K562 (cell line): ENCODE measurements around the gene YTHDC1. TPM values are rescaled to one million over a fixed set of nuclear protein-coding genes. Genes with fewer than 3 reads are reported as not detected.
A peak's percentile ranks its signal among the peaks of the same experiment; 100 is the strongest.

Source experiments
- ATAC-seq: fragments of 200-7000 bp; cut with Tn5 transposase; 3 replicates; pipeline ENCODE4 v1.9.1; 2020; ENCODE audit warnings: moderate library complexity
- BruUV-seq: library from RNA; stranded (reverse); fragments of 400-500 nt; replicated peaks from 2 replicates; lab custom pipeline; 2021; lab: Mats Ljungman, UMichigan
- CTCF ChIA-PET: fragments of 300-600 bp; formaldehyde crosslinking; extraction: SDS; loops from one replicate; lab custom pipeline; 2021; ENCODE audit warnings: low intra/inter-chr PET ratio; lab: Yijun Ruan, JAX
- POLR2A ChIA-PET: fragments of 300-600, 350-650 bp; sonication (Branson Sonifier 250); formaldehyde crosslinking; extraction: SDS; loops from one replicate; lab custom pipeline; 2021; ENCODE audit warnings: antibody characterized with exemption, inconsistent platforms; lab: Yijun Ruan, JAX
- DNase-seq, 4 experiments: peaks; one replicate each; pipeline versions ENCODE4 v3.0.0 to v3.0.0-alpha.2; 2011 to 2018; ENCODE audit warnings: low spot score in 3 of 4, mixed read lengths in 3 of 4; ENCODE audit errors: extremely low read depth in 1 of 4
- FAIRE-seq: peaks from 2 replicates; lab custom pipeline; 2011; peaks lifted over from hg19 to GRCh38; lab: Jason Lieb, UNC
- H2AFZ ChIP-seq: 2 replicates; pipeline ENCODE4 v1.6.0; 2011; ENCODE audit warnings: low read depth, low read length, control low read depth, inconsistent platforms
- H3K27ac ChIP-seq: fragments of 200-600 bp; 3 replicates; pipeline ENCODE4 v1.8.0; 2011; ENCODE audit warnings: low read depth, mild to moderate bottlenecking, control low read depth, inconsistent platforms, low read length, moderate library complexity, mixed read lengths; ENCODE audit errors: extremely low read depth
- H3K27me3 ChIP-seq, 2 experiments: fragments of 300-600 bp in 1 of 2; 2 replicates in 1 of 2; 3 replicates in 1 of 2; pipeline versions ENCODE4 v1.6.0 to v1.8.0; 2011; ENCODE audit warnings: inconsistent platforms in 2 of 2, low read length in 2 of 2, mild to moderate bottlenecking in 1 of 2, mixed read lengths in 1 of 2, moderate library complexity in 1 of 2; ENCODE audit not compliant: control insufficient read depth in 2 of 2, insufficient read depth in 2 of 2
- H3K36me3 ChIP-seq: fragments of 300-600 bp; 3 replicates; pipeline ENCODE4 v1.8.0; 2011; ENCODE audit warnings: mild to moderate bottlenecking, low read length, inconsistent platforms; ENCODE audit not compliant: control insufficient read depth, insufficient read depth
- H3K4me1 ChIP-seq, 2 experiments: fragments of 200-600 bp in 1 of 2; replicated peaks in 1 of 2; 2 replicates in 1 of 2; 3 replicates in 1 of 2; pipeline versions ENCODE4 v1.5.1 to v1.8.0; 2011; ENCODE audit warnings: inconsistent platforms in 2 of 2, low read length in 2 of 2, mild to moderate bottlenecking in 1 of 2, mixed read lengths in 1 of 2, moderate library complexity in 1 of 2; ENCODE audit not compliant: control insufficient read depth in 2 of 2, insufficient read depth in 2 of 2
- H3K4me2 ChIP-seq: 2 replicates; pipeline ENCODE4 v1.6.1; 2011; ENCODE audit warnings: low read length, control low read depth, inconsistent platforms, mixed read lengths; ENCODE audit not compliant: insufficient read depth
- H3K4me3 ChIP-seq: fragments of 200-600 bp; sonication (generic), shearing (Covaris generic); 2 replicates; pipeline ENCODE4 v1.5.1; 2016; ENCODE audit warnings: control low read depth, inconsistent platforms
- H3K79me2 ChIP-seq: fragments of 200-600 bp; 3 replicates; pipeline ENCODE4 v1.8.0; 2011; ENCODE audit warnings: low read length, inconsistent platforms; ENCODE audit not compliant: control insufficient read depth, insufficient read depth
- H3K9ac ChIP-seq, 2 experiments: 2 replicates each; pipeline versions ENCODE4 v1.6.0 to v1.6.1; 2011; ENCODE audit warnings: low read depth in 2 of 2, low read length in 2 of 2, control low read depth in 1 of 2, inconsistent platforms in 1 of 2, mild to moderate bottlenecking in 1 of 2, mixed read lengths in 1 of 2; ENCODE audit not compliant: insufficient read depth in 1 of 2
- H3K9me1 ChIP-seq: one replicate; pipeline ENCODE4 v1.6.0; 2011; ENCODE audit warnings: inconsistent platforms, mild to moderate bottlenecking, low read length, moderate library complexity; ENCODE audit not compliant: control insufficient read depth, insufficient read depth
- H3K9me3 ChIP-seq: replicated peaks from 2 replicates; pipeline ENCODE4 v1.5.1; 2011; ENCODE audit warnings: low read depth, low read length, inconsistent platforms; ENCODE audit not compliant: control insufficient read depth, insufficient read depth
- H4K20me1 ChIP-seq: replicated peaks from 2 replicates; pipeline ENCODE4 v1.6.1; 2011; ENCODE audit warnings: low read length, inconsistent platforms, mixed read lengths; ENCODE audit not compliant: control insufficient read depth, insufficient read depth
- FOXA3 ChIP-seq, 2 experiments: fragments of 450-650 bp in 1 of 2; sonication (generic) in 1 of 2; formaldehyde crosslinking; IDR thresholded peaks in 1 of 2; conservative IDR thresholded peaks in 1 of 2; 2 replicates each; pipeline versions ENCODE4 v1.4.0 to v1.8.0; 2020 to 2022; ENCODE audit warnings: mild to moderate bottlenecking in 2 of 2, missing genetic modification reagents in 1 of 2
- HMBOX1 ChIP-seq: sonication (generic); IDR thresholded peaks from 2 replicates; pipeline ENCODE4 v1.6.1; 2016
- HMG20A ChIP-seq: fragments of 450-650 bp; formaldehyde crosslinking; conservative IDR thresholded peaks from 2 replicates; pipeline ENCODE4 v1.4.0; 2020; ENCODE audit warnings: mild to moderate bottlenecking, mixed read lengths
- SFPQ ChIP-seq: fragments of 200-400 bp; formaldehyde crosslinking; IDR thresholded peaks from 2 replicates; pipeline ENCODE4 v1.6.1; 2017; ENCODE audit warnings: mild to moderate bottlenecking, low read depth, low read length, moderate library complexity
- WGBS: fragments of 100-300 bp; shearing (Covaris generic); methylation state at CpG from one replicate; pipeline ENCODE4 v1.1.6; 2016; ENCODE audit warnings: low coverage, mixed read lengths; ENCODE audit not compliant: insufficient coverage; ENCODE audit errors: missing lambda C conversion rate; 5-methylcytosine and 5-hydroxymethylcytosine counted together
- in situ Hi-C: fragments of 300-500 bp; cut with MboI; formaldehyde crosslinking; loops from 4 replicates; pipeline ENCODE4 v1.15.0; 2018; ENCODE audit warnings: inconsistent platforms, mixed read lengths
- intact Hi-C: fragments of 100-400 bp; cut with micrococcal nuclease; formaldehyde crosslinking; loops from 2 replicates; pipeline ENCODE4 v1.14.2; 2022
- polyA plus RNA-seq, 8 experiments: library from polyadenylated mRNA; depleted of rRNA in 4 of 8; stranded (reverse) in 5 of 8; unstranded in 3 of 8; fragments of >200 nt; fragmentation: Nextera tagmentation in 2 of 8; fragmentation: Illumina TruSeq in 1 of 8; extraction: Ambion mirVana in 2 of 8; extraction: Trizol in 1 of 8; gene quantifications; 2 replicates each; pipeline versions ENCODE4 v1.2.1 to v1.2.3, GENCODE V29; 2011 to 2014; ENCODE audit warnings: inconsistent platforms in 1 of 8, missing spikeins in 1 of 8
- total RNA-seq, 7 experiments: library from RNA; depleted of rRNA in 6 of 7; stranded (reverse); fragments of >200 nt in 6 of 7; fragmentation: Illumina TruSeq in 2 of 7; extraction: Trizol in 2 of 7; gene quantifications; 2 replicates each; pipeline versions ENCODE4 v1.2.1 to v1.2.3, GENCODE V29; 2011 to 2021; ENCODE audit warnings: low replicate concordance in 1 of 7

YTHDC1 gene
- total and polyA plus RNA-seq, 9 of the 15 experiments (the other 6 are each of a cell fraction or from before 2014, with no cell fraction given) = 9.8 to 65.4 (median 51.7) TPM

GRCh38 chr4:68367835-68368234 is 17.9 kb upstream of the YTHDC1 start:
- ChIA-PET CTCF (no interaction called here), POLR2A (no interaction called here)
- H3K4me1 ChIP-seq = no peaks in the 10 kb centered on the region
- TF ChIP-seq HMG20A (CRISPR knock-in tag) (no peak), HMBOX1 (peak; percentile 59), FOXA3 (CRISPR knock-in tag; conservative IDR thresholded peaks at IDR 0.05 in 1 of 2, IDR thresholded peaks at IDR 0.05 in 1 of 2) (0 out of 4 replicates have a peak, but pooled peaks of 1 of the 2 experiments have one; percentile 13), SFPQ (no peak)
- TF ChIP-seq, all 486 proteins: peak for 2
- no peak for ATAC-seq
- intact Hi-C loops (no loop called here), in situ Hi-C loops (no loop called here)
- no peak for DNase-seq
- Histone ChIP-seq H3K4me3 (no peak overlapping the region), H3K27me3 (no peaks in the 10 kb centered on the region), H3K79me2 (no peaks in the 10 kb centered on the region), H2AFZ (no peak overlapping the region), H3K4me2 (no peak overlapping the region), H3K36me3 (no peaks in the 10 kb centered on the region), H3K9me3 (no peaks in the 10 kb centered on the region), H4K20me1 (no peaks in the 10 kb centered on the region), H3K9me1 (no peaks in the 10 kb centered on the region), H3K27ac (no peak overlapping the region), H3K9ac (no peak overlapping the region)
- 13% methylated on average over 3 of the region's 3 CpGs for WGBS
- BruUV-seq = no TSS peak
- no peak for FAIRE-seq
